ENCODE data around the gene SLC18A2. TPM values are rescaled to one million over a fixed set of nuclear protein-coding genes. Genes with fewer than 3 reads are reported as not detected.

SLC18A2 gene
- total and polyA plus RNA-seq, 2 experiments from 2014 or later: 0.91 TPM; not detected in 1

- WGBS, 2 experiments (ENCODE audit: low coverage in 1 of 2, low lambda C conversion rate in 2 of 2, missing lambda C conversion rate in 2 of 2): 47 to 48% methylated on average over 15 of the region's 15 CpGs
- Histone ChIP-seq H3K36me3 (ENCODE audit: low read depth) (no peaks in the 10 kb centered on the region), H3K27me3 (replicated peaks; ENCODE audit: insufficient read depth) (peaks cover 18% of the 10 kb centered on the region), H3K4me1 (ENCODE audit: insufficient read depth) (no peaks in the 10 kb centered on the region), H3K79me2 (ENCODE audit: insufficient read depth) (no peaks in the 10 kb centered on the region), H3F3A (ENCODE audit: insufficient read depth) (no peaks in the 10 kb centered on the region), H4K20me1 (ENCODE audit: insufficient read depth) (no peaks in the 10 kb centered on the region), H3K27ac (no peak overlapping the region), H2AFZ (peak overlapping the region; percentile 98), H3K9me3 (ENCODE audit: low read depth) (no peaks in the 10 kb centered on the region), H3K9ac (peak overlapping the region; percentile 67), H3K4me2 (ENCODE audit: unreplicated experiment) (peak overlapping the region; percentile 96), H3K4me3 (peak overlapping the region; percentile 84), H3K9me2 (ENCODE audit: insufficient read depth) (no peaks in the 10 kb centered on the region)
- in situ Hi-C loops (cut with MboI): loop anchor here (25.0 kb wide), 1 partner anchor 1046 kb away; no protein-coding TSS in a partner anchor
- no peak for TF ChIP-seq EZH2 (IDR thresholded peaks at IDR 0.05; ENCODE audit: insufficient read depth, poor library complexity, severe bottlenecking)
- no peak for TF ChIP-seq EZH2phosphoT487 (IDR thresholded peaks at IDR 0.05; ENCODE audit: insufficient read depth, low read depth)
- no peak for DNase-seq
Observed at GRCh38 chr10:117216028-117216427, 24.9 kb upstream of the SLC18A2 start.

GRCh38 chr10:117216611-117217195, 24.2 kb upstream of the SLC18A2 start:
- Histone ChIP-seq H3K79me2 (ENCODE audit: insufficient read depth) (no peaks in the 10 kb centered on the region), H3K4me3 (peak overlapping the region; percentile 84), H3K9ac (peak overlapping the region; percentile 67), H3F3A (ENCODE audit: insufficient read depth) (no peaks in the 10 kb centered on the region), H3K9me2 (ENCODE audit: insufficient read depth) (no peaks in the 10 kb centered on the region), H2AFZ (peak overlapping the region; percentile 98), H4K20me1 (ENCODE audit: insufficient read depth) (no peaks in the 10 kb centered on the region), H3K36me3 (ENCODE audit: low read depth) (no peaks in the 10 kb centered on the region), H3K4me2 (ENCODE audit: unreplicated experiment) (peak overlapping the region; percentile 96), H3K9me3 (ENCODE audit: low read depth) (no peaks in the 10 kb centered on the region), H3K4me1 (ENCODE audit: insufficient read depth) (no peaks in the 10 kb centered on the region), H3K27me3 (replicated peaks; ENCODE audit: insufficient read depth) (peaks cover 18% of the 10 kb centered on the region), H3K27ac (no peak overlapping the region)
- peak; percentile 78 for DNase-seq
- TF ChIP-seq EZH2 (IDR thresholded peaks at IDR 0.05; ENCODE audit: insufficient read depth, poor library complexity, severe bottlenecking) (no peak), EZH2phosphoT487 (IDR thresholded peaks at IDR 0.05; ENCODE audit: insufficient read depth, low read depth) (no peak)
- WGBS, 2 experiments (ENCODE audit: low coverage in 1 of 2, low lambda C conversion rate in 2 of 2, missing lambda C conversion rate in 2 of 2): 1 to 2% methylated on average over 27 to 45 of the region's 52 CpGs
- in situ Hi-C loops (cut with MboI): loop anchor here (25.0 kb wide), 1 partner anchor 1046 kb away; no protein-coding TSS in a partner anchor

DNA sequence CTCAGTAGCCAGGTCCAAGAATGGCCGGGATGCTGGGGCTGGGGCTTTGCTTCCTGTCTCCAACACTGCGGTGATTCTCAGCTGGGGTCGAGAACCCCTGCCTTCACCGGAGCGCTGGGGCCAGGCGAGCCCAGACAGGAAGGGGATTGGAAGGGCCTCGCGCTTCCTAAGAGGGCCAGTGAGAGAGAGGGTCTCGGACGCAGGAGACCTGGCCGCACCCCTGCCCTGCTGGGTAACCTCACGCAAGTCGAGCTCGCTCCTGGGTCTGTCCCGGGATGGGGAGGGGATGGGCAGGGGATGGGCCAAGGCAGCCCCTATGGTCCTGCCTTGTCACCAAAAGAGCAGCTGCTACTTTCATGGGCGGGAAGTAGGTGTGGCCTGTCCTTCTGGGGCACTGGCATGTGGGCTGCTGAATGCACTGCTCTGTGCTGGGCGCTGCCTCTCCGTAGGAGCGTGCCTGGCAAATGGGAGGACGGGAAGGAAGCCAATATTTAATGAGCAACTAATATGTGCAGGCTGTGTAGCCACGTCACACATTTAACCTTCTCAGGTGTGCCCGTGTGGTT, 23.6 kb upstream of the SLC18A2 start:
- no peaks in the 10 kb centered on the region for H3K4me1 ChIP-seq (ENCODE audit: insufficient read depth)
- H3K27me3 ChIP-seq (replicated peaks; ENCODE audit: insufficient read depth): peaks cover 24% of the 10 kb centered on the region
- H3K79me2 ChIP-seq (ENCODE audit: insufficient read depth): no peaks in the 10 kb centered on the region
- no peaks in the 10 kb centered on the region for H3K9me3 ChIP-seq (ENCODE audit: low read depth)
- H3K9me2 ChIP-seq (ENCODE audit: insufficient read depth): no peaks in the 10 kb centered on the region
- in situ Hi-C loops (cut with MboI): loop anchor here (25.0 kb wide), 1 partner anchor 1045 kb away; no protein-coding TSS in a partner anchor
- no peak for TF ChIP-seq EZH2phosphoT487 (IDR thresholded peaks at IDR 0.05; ENCODE audit: insufficient read depth, low read depth)
- no peak for TF ChIP-seq EZH2 (IDR thresholded peaks at IDR 0.05; ENCODE audit: insufficient read depth, poor library complexity, severe bottlenecking)
- H3K4me2 ChIP-seq (ENCODE audit: unreplicated experiment): peak overlapping the region; percentile 96
- peak overlapping the region; percentile 67 for H3K9ac ChIP-seq
- peak; percentile 47 for DNase-seq
- no peaks in the 10 kb centered on the region for H4K20me1 ChIP-seq (ENCODE audit: insufficient read depth)
- peak overlapping the region; percentile 98 for H2AFZ ChIP-seq
- 4 to 5% methylated on average over 20 to 22 of the region's 22 CpGs for WGBS, 2 experiments (ENCODE audit: low coverage in 1 of 2, low lambda C conversion rate in 2 of 2, missing lambda C conversion rate in 2 of 2)
- no peaks in the 10 kb centered on the region for H3K36me3 ChIP-seq (ENCODE audit: low read depth)
- peak overlapping the region; percentile 84 for H3K4me3 ChIP-seq
- no peak overlapping the region for H3K27ac ChIP-seq
- no peaks in the 10 kb centered on the region for H3F3A ChIP-seq (ENCODE audit: insufficient read depth)

GRCh38 chr10:117218654-117219053, 22.3 kb upstream of the SLC18A2 start:
- H3K9ac ChIP-seq: no peak overlapping the region
- H3F3A ChIP-seq (ENCODE audit: insufficient read depth): no peaks in the 10 kb centered on the region
- no peaks in the 10 kb centered on the region for H3K4me1 ChIP-seq (ENCODE audit: insufficient read depth)
- no peak overlapping the region for H3K4me3 ChIP-seq
- H3K36me3 ChIP-seq (ENCODE audit: low read depth): no peaks in the 10 kb centered on the region
- H3K4me2 ChIP-seq (ENCODE audit: unreplicated experiment): no peak overlapping the region
- in situ Hi-C loops (cut with MboI): loop anchor here (25.0 kb wide), 1 partner anchor 1044 kb away; no protein-coding TSS in a partner anchor
- H3K9me2 ChIP-seq (ENCODE audit: insufficient read depth): no peaks in the 10 kb centered on the region
- DNase-seq: no peak
- H3K27ac ChIP-seq: no peak overlapping the region
- H4K20me1 ChIP-seq (ENCODE audit: insufficient read depth): no peaks in the 10 kb centered on the region
- H3K9me3 ChIP-seq (ENCODE audit: low read depth): no peaks in the 10 kb centered on the region
- no peak for TF ChIP-seq EZH2phosphoT487 (IDR thresholded peaks at IDR 0.05; ENCODE audit: insufficient read depth, low read depth)
- TF ChIP-seq EZH2 (IDR thresholded peaks at IDR 0.05; ENCODE audit: insufficient read depth, poor library complexity, severe bottlenecking): no peak
- no peaks in the 10 kb centered on the region for H3K79me2 ChIP-seq (ENCODE audit: insufficient read depth)
- WGBS, 2 experiments (ENCODE audit: low coverage in 1 of 2, low lambda C conversion rate in 2 of 2, missing lambda C conversion rate in 2 of 2): 81 to 88% methylated on average over 8 of the region's 8 CpGs
- H2AFZ ChIP-seq: no peak overlapping the region
- peaks cover 24% of the 10 kb centered on the region for H3K27me3 ChIP-seq (replicated peaks; ENCODE audit: insufficient read depth)
